SK-N-SH treated with all-trans-retinoic acid at 6 μM for 48 hours (cell line): ENCODE measurements around the gene FUT3.

Experiments
- ATAC-seq: fragments of 200-7000 bp; cut with Tn5 transposase; 3 replicates; pipeline ENCODE4 v1.9.1; 2020; ENCODE audit warnings: mild to moderate bottlenecking, moderate library complexity
- BACH2 ChIP-seq: fragments of 250-450 bp; sonication (Bioruptor Pico); IDR thresholded peaks from 2 replicates; pipeline ENCODE4 v1.9.0; 2021; ENCODE audit warnings: mild to moderate bottlenecking, borderline replicate concordance
- CREB5 ChIP-seq: fragments of 250-450 bp; sonication (Bioruptor Pico); IDR thresholded peaks from 2 replicates; pipeline ENCODE4 v1.5.1; 2020; ENCODE audit warnings: low read depth, mild to moderate bottlenecking, moderate library complexity
- CSDC2 ChIP-seq: fragments of 250-450 bp; sonication (Bioruptor Pico); IDR thresholded peaks from 2 replicates; pipeline ENCODE4 v1.5.0; 2020; ENCODE audit warnings: mild to moderate bottlenecking, moderate library complexity
- CSRNP3 ChIP-seq: fragments of 250-450 bp; sonication (Bioruptor Pico); IDR thresholded peaks from 2 replicates; pipeline ENCODE4 v1.5.1; 2021; ENCODE audit warnings: mild to moderate bottlenecking, moderate library complexity
- ESRRG ChIP-seq: fragments of 250-450 bp; sonication (Bioruptor Pico); IDR thresholded peaks from 2 replicates; pipeline ENCODE4 v1.6.1; 2021; ENCODE audit warnings: mild to moderate bottlenecking
- GLIS3 ChIP-seq: fragments of 250-450 bp; sonication (Bioruptor Pico); IDR thresholded peaks from 2 replicates; pipeline ENCODE4 v1.5.0; 2020; ENCODE audit warnings: mild to moderate bottlenecking, moderate library complexity
- ISL1 ChIP-seq: fragments of 250-450 bp; sonication (Bioruptor Pico); IDR thresholded peaks from 2 replicates; pipeline ENCODE4 v2.1.2; 2022; ENCODE audit warnings: mild to moderate bottlenecking, moderate library complexity
- POU6F1 ChIP-seq: fragments of 250-450 bp; sonication (Bioruptor Pico); IDR thresholded peaks from 2 replicates; pipeline ENCODE4 v1.8.0; 2021; ENCODE audit warnings: low read depth, mild to moderate bottlenecking, moderate library complexity, borderline replicate concordance
- PPARA ChIP-seq: fragments of 250-450 bp; sonication (Bioruptor Pico); IDR thresholded peaks from 2 replicates; pipeline ENCODE4 v1.5.0; 2020; ENCODE audit warnings: mild to moderate bottlenecking, borderline replicate concordance
- RARB ChIP-seq: fragments of 250-450 bp; sonication (Bioruptor Pico); IDR thresholded peaks from 2 replicates; pipeline ENCODE4 v1.8.0; 2021; ENCODE audit warnings: mild to moderate bottlenecking, moderate library complexity
- SNAI2 ChIP-seq: fragments of 250-450 bp; sonication (Bioruptor Pico); IDR thresholded peaks from 2 replicates; pipeline ENCODE4 v1.5.0; 2020; ENCODE audit warnings: mild to moderate bottlenecking, moderate library complexity
- TCF4 ChIP-seq: fragments of 250-450 bp; sonication (Bioruptor Pico); IDR thresholded peaks from 2 replicates; pipeline ENCODE4 v1.8.0; 2021; ENCODE audit warnings: mild to moderate bottlenecking, moderate library complexity, borderline replicate concordance
- TOX ChIP-seq: fragments of 250-450 bp; sonication (Bioruptor Pico); IDR thresholded peaks from 2 replicates; pipeline ENCODE4 v1.8.0; 2021; ENCODE audit warnings: mild to moderate bottlenecking, moderate library complexity, borderline replicate concordance
- TSHZ2 ChIP-seq: fragments of 250-450 bp; sonication (Bioruptor Pico); IDR thresholded peaks from 2 replicates; pipeline ENCODE4 v1.5.0; 2020; ENCODE audit warnings: mild to moderate bottlenecking, moderate library complexity
- ZC3H10 ChIP-seq: fragments of 250-450 bp; sonication (Bioruptor Pico); IDR thresholded peaks from 2 replicates; pipeline ENCODE4 v1.5.1; 2021; ENCODE audit warnings: mild to moderate bottlenecking, moderate library complexity
- ZFP3 ChIP-seq: fragments of 250-450 bp; sonication (Bioruptor Pico); IDR thresholded peaks from 2 replicates; pipeline ENCODE4 v1.5.0; 2020; ENCODE audit warnings: mild to moderate bottlenecking, moderate library complexity
- ZFP30 ChIP-seq: fragments of 450-650 bp; formaldehyde crosslinking; IDR thresholded peaks from 2 replicates; pipeline ENCODE4 v1.5.0; 2022; ENCODE audit warnings: mild to moderate bottlenecking, moderate library complexity
- ZNF565 ChIP-seq: fragments of 450-650 bp; formaldehyde crosslinking; conservative IDR thresholded peaks from 2 replicates; pipeline ENCODE4 v1.5.0; 2020; ENCODE audit warnings: low read depth, mild to moderate bottlenecking, moderate library complexity
- ZNF70 ChIP-seq: fragments of 450-650 bp; formaldehyde crosslinking; IDR thresholded peaks from 2 replicates; pipeline ENCODE4 v1.5.0; 2020; ENCODE audit warnings: mild to moderate bottlenecking, moderate library complexity
- ZNF8 ChIP-seq: fragments of 450-650 bp; formaldehyde crosslinking; IDR thresholded peaks from 2 replicates; pipeline ENCODE4 v1.5.0; 2020; ENCODE audit warnings: mild to moderate bottlenecking, moderate library complexity

FUT3 gene

GRCh38 chr19:5827891-5828660, 23.2 kb downstream of the FUT3 start:
- ATAC-seq, result peak; percentile 79

GRCh38 chr19:5827342-5827890, 23.8 kb downstream of the FUT3 start:
- no peak for ATAC-seq
- TF ChIP-seq BACH2 (CRISPR knock-in tag) (no peak), ZNF8 (no peak), TCF4 (CRISPR knock-in tag) (no peak), CSDC2 (CRISPR knock-in tag) (no peak), ZFP3 (CRISPR knock-in tag) (no peak), TSHZ2 (CRISPR knock-in tag) (no peak), POU6F1 (no peak), PPARA (no peak)

More at GRCh38 chr19:5827891-5828660, 23.2 kb downstream of the FUT3 start:
- TF ChIP-seq ESRRG (CRISPR knock-in tag) (no peak), RARB (CRISPR knock-in tag) (no peak), CSRNP3 (CRISPR knock-in tag) (0 out of 2 replicates have a peak, but pooled peaks have one; percentile 25), TSHZ2 (CRISPR knock-in tag) (peak; percentile 19; the same call in 1 of the 2 replicates), ZNF8 (no peak), ZFP3 (CRISPR knock-in tag) (no peak; the same call in 1 of the 2 replicates), SNAI2 (no peak), ISL1 (CRISPR knock-in tag) (no peak), CSDC2 (CRISPR knock-in tag) (no peak)

GRCh38 chr19:5826531-5827341, 24.5 kb downstream of the FUT3 start:
- peak; percentile 28 for ATAC-seq
- TF ChIP-seq ZFP30 (CRISPR knock-in tag) (no peak), ZNF565 (no peak), ZC3H10 (CRISPR knock-in tag) (no peak), CSDC2 (CRISPR knock-in tag) (no peak), TCF4 (CRISPR knock-in tag) (no peak), ESRRG (CRISPR knock-in tag) (no peak), TOX (CRISPR knock-in tag) (no peak), ZNF70 (CRISPR knock-in tag) (no peak), ZFP3 (CRISPR knock-in tag) (no peak), POU6F1 (no peak), PPARA (no peak), CREB5 (CRISPR knock-in tag) (no peak), GLIS3 (CRISPR knock-in tag) (no peak), ZNF8 (no peak)
